SK-N-DZ (cell line): ENCODE measurements around the gene OR6C70. TPM values are rescaled to one million over a fixed set of nuclear protein-coding genes. Genes with fewer than 3 reads are reported as not detected.
"Not testable (repeated sequence)": the region's sequence is repeated elsewhere in the genome, so short reads cannot be mapped to it uniquely, and the experiment has no call there.

ENCODE experiments used
- DNase-seq: peaks from one replicate; pipeline ENCODE4 v3.0.0-alpha.2; 2015; ENCODE audit warnings: low spot score
- polyA plus RNA-seq, 2 experiments: library from polyadenylated mRNA; depleted of rRNA; stranded (reverse); fragments of >200 nt; gene quantifications; 2 replicates each; pipeline ENCODE4 v1.2.3, GENCODE V29; 2014

The OR6C70 gene
- polyA plus RNA-seq (2014; cell fraction: cytosol; rRNA removed): not detected in 2 replicates
- polyA plus RNA-seq (2014; cell fraction: nucleus; rRNA removed): not detected in 2 replicates

GRCh38 chr12:55470088-55470829, at the start of gene OR6C70:
Gene OR6C70, minus strand, starts transcription at chr12:55470138. Its CDS starts 0 bp downstream, at chr12:55470138.
- no peak for DNase-seq

GRCh38 chr12:55516391-55516790, 46.5 kb upstream of the OR6C70 start:
- DNase-seq: no peak

GRCh38 chr12:55515696-55516095, 45.8 kb upstream of the OR6C70 start:
- DNase-seq: no peak

GRCh38 chr12:55501601-55502000, 31.7 kb upstream of the OR6C70 start:
- no peak for DNase-seq

GRCh38 chr12:55499810-55500252, 29.9 kb upstream of the OR6C70 start:
- DNase-seq: no peak

- DNase-seq: no peak
These were observed 29.3 kb upstream of the OR6C70 start for GRCh38 chr12:55499231-55499630.

GRCh38 chr12:55495490-55495889, 25.6 kb upstream of the OR6C70 start:
- DNase-seq: no peak

- DNase-seq: no peak
These were observed 22.1 kb upstream of the OR6C70 start, which contains the start of gene OR6C68 for GRCh38 chr12:55492078-55492477. Gene OR6C68, plus strand, starts transcription at chr12:55492378. Its CDS starts 0 bp downstream, at chr12:55492378.

- not testable (repeated sequence) for DNase-seq
These were observed 14.3 kb upstream of the OR6C70 start for GRCh38 chr12:55484284-55484683.

- not testable (repeated sequence) for DNase-seq
These were observed 9.2 kb upstream of the OR6C70 start for GRCh38 chr12:55479136-55479535.

GRCh38 chr12:55472264-55472663, 2.3 kb upstream of the OR6C70 start:
- no peak for DNase-seq

GRCh38 chr12:55469291-55469690, 647 bp downstream of the OR6C70 start:
- no peak for DNase-seq

GRCh38 chr12:55467836-55468235, 2.1 kb downstream of the OR6C70 start:
- DNase-seq: no peak

GRCh38 chr12:55464926-55465325, 5.0 kb downstream of the OR6C70 start:
- DNase-seq: not testable (repeated sequence)

- DNase-seq: no peak
These were observed 21.1 kb downstream of the OR6C70 start for GRCh38 chr12:55448825-55449224.

GRCh38 chr12:55446326-55446725, 23.6 kb downstream of the OR6C70 start:
- DNase-seq: no peak

GRCh38 chr12:55445357-55445756, 24.6 kb downstream of the OR6C70 start:
- DNase-seq: no peak

GRCh38 chr12:55443776-55444175, 26.2 kb downstream of the OR6C70 start, which contains the start of gene OR6C2:
Gene OR6C2, plus strand, starts transcription at chr12:55444076. Its CDS starts 8,138 bp downstream, at chr12:55452214.
- no peak for DNase-seq

GRCh38 chr12:55441233-55441632, 28.7 kb downstream of the OR6C70 start:
- DNase-seq: not testable (repeated sequence)

- DNase-seq: no peak
These were observed 41.4 kb downstream of the OR6C70 start for GRCh38 chr12:55428331-55429243.

GRCh38 chr12:55425954-55426353, 44.0 kb downstream of the OR6C70 start, which contains the start of gene OR6C76:
Gene OR6C76, plus strand, starts transcription at chr12:55426254. Its CDS starts 0 bp downstream, at chr12:55426254.
- DNase-seq: no peak
